ENCODE results near the gene TMCO1.
"Not testable (repeated sequence)": the region's sequence is repeated elsewhere in the genome, so short reads cannot be mapped to it uniquely, and the experiment has no call there.

The TMCO1 gene

GRCh38 chr1:165768513-165769394 is at the start of gene TMCO1:
Gene TMCO1, minus strand, starts transcription at chr1:165768868. Its CDS starts 117 bp downstream, at chr1:165768751.
- peak; percentile 98 for DNase-seq (ENCODE audit: low read depth)

- DNase-seq (ENCODE audit: low read depth), result no peak
Observed at GRCh38 chr1:165816826-165817497, 48.3 kb upstream of the TMCO1 start.

GRCh38 chr1:165816157-165816556 is 47.5 kb upstream of the TMCO1 start:
- DNase-seq (ENCODE audit: low read depth), result no peak

- DNase-seq (ENCODE audit: low read depth), result no peak
Observed at GRCh38 chr1:165815725-165816124, 47.1 kb upstream of the TMCO1 start.

GRCh38 chr1:165807613-165808012 is 38.9 kb upstream of the TMCO1 start:
- no peak for DNase-seq (ENCODE audit: low read depth)

- not testable (repeated sequence) for DNase-seq (ENCODE audit: low read depth)
Observed at GRCh38 chr1:165804513-165804912, 35.8 kb upstream of the TMCO1 start.

GRCh38 chr1:165799387-165799786 is 30.7 kb upstream of the TMCO1 start:
- no peak for DNase-seq (ENCODE audit: low read depth)

- no peak for DNase-seq (ENCODE audit: low read depth)
Observed at GRCh38 chr1:165795894-165796293, 27.2 kb upstream of the TMCO1 start.

GRCh38 chr1:165793951-165794350 is 25.3 kb upstream of the TMCO1 start:
- no peak for DNase-seq (ENCODE audit: low read depth)

GRCh38 chr1:165787741-165788140 is 19.1 kb upstream of the TMCO1 start:
- DNase-seq (ENCODE audit: low read depth), result peak; percentile 10

- not testable (repeated sequence) for DNase-seq (ENCODE audit: low read depth)
Observed at GRCh38 chr1:165783519-165783918, 14.9 kb upstream of the TMCO1 start.

- not testable (repeated sequence) for DNase-seq (ENCODE audit: low read depth)
Observed at GRCh38 chr1:165778197-165778596, 9.5 kb upstream of the TMCO1 start.

GRCh38 chr1:165773324-165773965 is 4.8 kb upstream of the TMCO1 start:
- DNase-seq (ENCODE audit: low read depth), result peak; percentile 77

- DNase-seq (ENCODE audit: low read depth), result no peak
Observed at GRCh38 chr1:165772739-165773138, 4.1 kb upstream of the TMCO1 start.

GRCh38 chr1:165764277-165764676 is 4.4 kb downstream of the TMCO1 start:
- no peak for DNase-seq (ENCODE audit: low read depth)

GRCh38 chr1:165763442-165763841 is 5.2 kb downstream of the TMCO1 start:
- DNase-seq (ENCODE audit: low read depth), result no peak

GRCh38 chr1:165762725-165763124 is 5.9 kb downstream of the TMCO1 start:
- no peak for DNase-seq (ENCODE audit: low read depth)

- DNase-seq (ENCODE audit: low read depth), result no peak
Observed at GRCh38 chr1:165759095-165759494, 9.6 kb downstream of the TMCO1 start.

GRCh38 chr1:165755393-165756010 is 13.2 kb downstream of the TMCO1 start:
- DNase-seq (ENCODE audit: low read depth), result no peak

- no peak for DNase-seq (ENCODE audit: low read depth)
Observed at GRCh38 chr1:165753934-165754333, 14.7 kb downstream of the TMCO1 start.

GRCh38 chr1:165748550-165748949 is 20.1 kb downstream of the TMCO1 start:
- DNase-seq (ENCODE audit: low read depth), result no peak

Measured in stromal cell of bone marrow (primary cell).